ENCODE results near the gene ANLN. TPM values are rescaled to one million over a fixed set of nuclear protein-coding genes. Genes with fewer than 3 reads are reported as not detected.

ANLN gene
- total RNA-seq, 1 donor from 2014 or later, result 0.73 TPM

GRCh38 chr7:36358589-36358988 lies 31.1 kb upstream of the ANLN start:
- H3K4me3 Mint-ChIP-seq, result no peak overlapping the region
- no peaks in the 10 kb centered on the region for H3K4me1 Mint-ChIP-seq
- H3K27me3 Mint-ChIP-seq, result peaks cover 3% of the 10 kb centered on the region
- POLR2A ChIA-PET, result no interaction called here
- H3K36me3 Mint-ChIP-seq (ENCODE audit: low read depth), result no peaks in the 10 kb centered on the region
- H3K9me3 Mint-ChIP-seq, result no peaks in the 10 kb centered on the region
- CTCF ChIA-PET, result interaction anchor here (1.1 kb wide), 1 partner anchor 9 kb away, joined by 3 read pairs; a partner anchor contains a TSS
- no peak overlapping the region for H3K27ac Mint-ChIP-seq
- intact Hi-C loops (cut with micrococcal nuclease), result no loop called here
- DNase-seq (no peak), ATAC-seq (ENCODE audit: low read depth) (no peak)
- no peak for TF ChIP-seq CTCF (IDR thresholded peaks at IDR 0.05)

- ChIA-PET CTCF (interaction anchor here (1.0 kb wide), 1 partner anchor 17 kb away, joined by 4 read pairs; no protein-coding TSS in a partner anchor), POLR2A (no interaction called here)
- intact Hi-C loops (cut with micrococcal nuclease), result loop anchor here (10.0 kb wide), 1 partner anchor 995 kb away; no protein-coding TSS in a partner anchor
- no peak overlapping the region for H3K4me3 Mint-ChIP-seq
- TF ChIP-seq CTCF (IDR thresholded peaks at IDR 0.05), result no peak
- no peaks in the 10 kb centered on the region for H3K9me3 Mint-ChIP-seq
- H3K4me1 Mint-ChIP-seq, result no peaks in the 10 kb centered on the region
- no peaks in the 10 kb centered on the region for H3K36me3 Mint-ChIP-seq (ENCODE audit: low read depth)
- no peak overlapping the region for H3K27ac Mint-ChIP-seq
- no peak for ATAC-seq (ENCODE audit: low read depth)
- DNase-seq, result no peak
- H3K27me3 Mint-ChIP-seq, result peaks cover 3% of the 10 kb centered on the region
These were observed 29.4 kb upstream of the ANLN start for GRCh38 chr7:36360244-36360643.

- Mint-ChIP-seq H3K9me3 (no peaks in the 10 kb centered on the region), H3K4me1 (no peaks in the 10 kb centered on the region), H3K27ac (no peak overlapping the region), H3K36me3 (ENCODE audit: low read depth) (no peaks in the 10 kb centered on the region), H3K27me3 (peaks cover 3% of the 10 kb centered on the region), H3K4me3 (no peak overlapping the region)
- no peak for TF ChIP-seq CTCF (IDR thresholded peaks at IDR 0.05)
- CTCF ChIA-PET, result no interaction called here
- no peak for DNase-seq
- intact Hi-C loops (cut with micrococcal nuclease), result loop anchor here (10.0 kb wide), 1 partner anchor 994 kb away; no protein-coding TSS in a partner anchor
- POLR2A ChIA-PET, result no interaction called here
- no peak for ATAC-seq (ENCODE audit: low read depth)
These were observed 28.4 kb upstream of the ANLN start for GRCh38 chr7:36361227-36361626.

GRCh38 chr7:36363515-36363914 lies 26.1 kb upstream of the ANLN start:
- ATAC-seq (ENCODE audit: low read depth) (no peak), DNase-seq (no peak)
- ChIA-PET CTCF (no interaction called here), POLR2A (interaction anchor here (0.7 kb wide), 1 partner anchor 9 kb away, joined by 4 read pairs; no protein-coding TSS in a partner anchor)
- H3K4me3 Mint-ChIP-seq, result no peak overlapping the region
- no peak overlapping the region for H3K27ac Mint-ChIP-seq
- intact Hi-C loops (cut with micrococcal nuclease), result loop anchor here (10.0 kb wide), 1 partner anchor 991 kb away; no protein-coding TSS in a partner anchor
- H3K27me3 Mint-ChIP-seq, result peaks cover 4% of the 10 kb centered on the region
- H3K4me1 Mint-ChIP-seq, result peaks cover 5% of the 10 kb centered on the region
- no peaks in the 10 kb centered on the region for H3K9me3 Mint-ChIP-seq
- no peak for TF ChIP-seq CTCF (IDR thresholded peaks at IDR 0.05)
- no peaks in the 10 kb centered on the region for H3K36me3 Mint-ChIP-seq (ENCODE audit: low read depth)

- ChIA-PET CTCF (interaction anchor here (0.7 to 2.4 kb wide), 5 partner anchors 7 to 670 kb away, joined by 3 to 6 read pairs (median 3); partner anchors contain the start of gene ANLN), POLR2A (interaction anchor here (0.9 to 1.3 kb wide), 3 partner anchors 32 to 671 kb away, joined by 3 read pairs; partner anchors contain the start of gene HERPUD2)
- ATAC-seq (ENCODE audit: low read depth) (no peak), DNase-seq (no peak)
- TF ChIP-seq CTCF (IDR thresholded peaks at IDR 0.05), result no peak
- intact Hi-C loops (cut with micrococcal nuclease), result loop anchor here (2.0 to 10.0 kb wide), 5 partner anchors 371 to 1083 kb away; partner anchors contain the start of genes ELMO1, HERPUD2 and SEPTIN7
- Mint-ChIP-seq H3K36me3 (ENCODE audit: low read depth) (no peaks in the 10 kb centered on the region), H3K27ac (no peak overlapping the region), H3K9me3 (no peaks in the 10 kb centered on the region), H3K4me3 (peak overlapping the region; percentile 76), H3K27me3 (peaks cover 6% of the 10 kb centered on the region), H3K4me1 (peaks cover 5% of the 10 kb centered on the region)
These were observed 23.5 kb upstream of the ANLN start for GRCh38 chr7:36366005-36366717.

Measured in activated B cell treated with CpG ODN at 0.5 μM for 24 hours (primary cell).